GM03348 (cell line): ENCODE measurements around the gene HMG20A.

Experiments
- DNase-seq: peaks from one replicate; pipeline ENCODE4 v3.0.0; 2012; ENCODE audit warnings: low spot score

Gene HMG20A

GRCh38 chr15:77521206-77521605, 100.5 kb downstream of the HMG20A start:
- DNase-seq: no peak

DNA sequence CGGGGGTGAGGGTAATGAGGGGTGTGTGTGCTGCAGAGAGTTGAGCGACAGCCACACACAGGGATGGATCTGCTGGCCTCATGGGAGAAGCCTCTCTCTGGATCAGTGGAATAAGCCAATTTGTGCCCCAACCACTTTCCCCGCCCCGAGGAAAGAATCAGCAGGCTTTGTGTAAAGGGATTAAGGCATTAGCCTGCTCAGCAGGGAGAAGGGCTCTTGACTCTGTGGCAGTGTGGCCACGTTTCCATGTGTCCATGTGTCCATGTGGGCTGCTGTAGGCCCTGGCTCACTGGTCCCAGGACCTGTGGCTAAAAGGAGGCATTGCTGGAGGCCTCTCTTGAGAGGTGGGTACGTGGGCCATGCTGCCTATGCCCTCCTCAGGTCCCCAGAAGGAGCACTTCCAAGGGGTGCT, 104.7 kb downstream of the HMG20A start:
- no peak for DNase-seq

DNA sequence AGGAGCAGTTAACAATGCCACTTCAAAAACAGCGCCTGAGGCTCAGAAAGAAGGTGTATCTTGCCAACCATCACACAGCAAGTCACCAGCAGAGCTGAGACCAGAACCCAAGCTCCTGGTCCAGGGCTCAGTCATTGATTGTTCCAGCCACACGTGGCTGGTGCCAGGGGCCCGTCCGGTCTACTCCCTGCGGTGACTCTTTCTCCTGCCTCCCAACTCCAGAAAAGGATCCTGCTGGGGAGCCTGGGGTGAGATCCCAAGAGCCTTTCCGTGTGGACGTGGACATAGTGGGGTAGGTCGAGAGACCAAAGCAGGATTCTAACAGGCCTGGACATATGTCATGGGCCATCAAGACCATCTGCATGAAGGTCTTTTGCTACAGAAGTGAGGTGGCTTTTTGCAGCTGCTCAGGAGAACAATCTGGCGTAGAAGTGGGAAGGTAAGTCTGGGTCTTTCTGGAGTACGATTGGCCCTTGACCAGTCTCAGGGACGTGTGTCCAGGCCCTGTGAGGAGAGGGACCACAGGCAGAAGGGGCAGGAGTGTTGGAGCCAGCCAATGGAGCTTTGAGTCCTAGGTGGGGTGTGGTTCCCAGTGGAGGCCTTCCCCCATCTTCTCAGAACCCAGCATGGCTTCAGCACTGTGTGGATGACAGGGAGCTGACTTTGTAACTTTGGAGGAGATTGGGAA, 105.4 kb downstream of the HMG20A start:
- DNase-seq: no peak

- DNase-seq: no peak
Measured at GRCh38 chr15:77526595-77527163, 106.0 kb downstream of the HMG20A start.

GRCh38 chr15:77527164-77527778, 106.6 kb downstream of the HMG20A start:
- peak; percentile 54 for DNase-seq

- no peak for DNase-seq
Measured at GRCh38 chr15:77527831-77528231, 107.1 kb downstream of the HMG20A start.

GRCh38 chr15:77528290-77528967, 107.7 kb downstream of the HMG20A start:
- no peak for DNase-seq

GRCh38 chr15:77528968-77529319, 108.3 kb downstream of the HMG20A start:
- no peak for DNase-seq

DNA sequence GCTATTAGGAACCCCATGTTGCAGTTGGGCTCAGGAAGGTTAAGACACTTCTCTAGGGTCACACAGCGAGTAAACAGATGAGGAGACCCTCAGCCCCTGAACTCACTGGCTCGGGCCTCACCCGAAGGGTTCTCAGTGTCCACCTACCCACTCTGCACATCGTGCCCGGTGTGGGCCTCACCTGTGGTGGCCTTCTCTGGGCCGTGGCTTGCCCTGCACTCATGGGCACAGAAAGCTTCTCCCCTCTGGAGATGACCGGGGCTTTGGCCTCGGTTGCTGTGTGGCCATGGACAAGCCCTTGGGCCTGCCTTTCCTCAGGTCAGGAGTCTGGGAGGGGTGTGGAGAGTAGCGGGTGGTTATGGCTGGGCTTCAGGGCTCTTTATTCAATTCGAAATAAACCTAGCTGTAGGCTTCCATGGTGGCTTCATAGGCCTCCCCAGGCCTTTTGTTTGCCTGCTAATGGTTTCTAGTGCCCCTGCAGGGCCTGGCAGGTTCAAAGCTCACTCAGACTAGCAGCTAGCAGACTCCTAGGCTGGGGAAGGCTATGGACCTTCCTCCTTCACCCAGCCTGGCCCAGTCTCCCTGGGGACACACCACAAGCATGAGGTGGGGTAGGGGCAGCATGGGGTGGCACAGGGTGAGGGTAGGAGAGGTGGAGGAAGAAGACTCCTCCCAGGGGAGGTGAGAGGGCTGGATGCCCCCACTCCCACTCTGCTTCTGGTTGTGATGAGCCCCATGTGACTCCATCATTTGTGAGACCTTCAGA, 108.9 kb downstream of the HMG20A start:
- DNase-seq: no peak

GRCh38 chr15:77530576-77530975, 109.9 kb downstream of the HMG20A start:
- no peak for DNase-seq

GRCh38 chr15:77531191-77532000, 110.7 kb downstream of the HMG20A start:
- DNase-seq: no peak

DNA sequence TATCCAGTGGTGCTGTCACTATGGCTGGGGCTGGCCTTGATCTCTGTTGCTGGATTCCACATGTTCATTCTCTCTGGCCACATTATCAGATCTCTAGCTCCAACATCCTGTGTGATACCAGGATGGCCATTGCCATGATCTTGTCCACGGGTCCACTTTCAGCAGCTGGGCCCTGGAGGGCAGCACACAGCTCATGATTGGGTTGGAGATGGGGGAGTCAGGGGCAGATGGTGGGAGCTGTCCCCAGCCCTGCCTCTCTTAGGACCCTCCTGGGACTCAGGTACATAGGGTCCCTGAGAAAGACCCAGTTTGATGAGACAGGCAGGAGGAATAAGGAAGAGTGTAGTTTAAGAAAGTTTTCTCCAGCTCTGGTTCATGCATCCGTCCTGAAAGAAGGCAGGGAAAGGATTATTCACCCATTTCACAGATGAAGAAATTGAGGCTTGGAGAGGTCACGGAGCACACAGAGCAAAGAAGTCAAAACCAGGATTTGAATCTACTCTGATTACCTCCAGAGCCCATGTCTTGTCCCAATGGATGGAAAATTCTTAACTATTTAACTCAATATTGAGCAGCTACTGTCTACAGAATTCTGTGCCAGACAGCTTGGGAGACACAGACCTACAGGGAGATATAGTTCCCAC, 111.5 kb downstream of the HMG20A start:
- no peak for DNase-seq

GRCh38 chr15:77532846-77533245, 112.2 kb downstream of the HMG20A start:
- no peak for DNase-seq

- DNase-seq: no peak
Measured at GRCh38 chr15:77533578-77534430, 113.1 kb downstream of the HMG20A start.
